Natural killer cell (primary cell): ENCODE results near the gene DIP2C. TPM values are rescaled to one million over a fixed set of nuclear protein-coding genes. Genes with fewer than 3 reads are reported as not detected.
"Not testable (repeated sequence)": the region's sequence is repeated elsewhere in the genome, so short reads cannot be mapped to it uniquely, and the experiment has no call there.

Experiments
- ATAC-seq, 3 donors: fragments of 150-1000 bp in 2 of 3; fragments of 200-7000 bp in 1 of 3; cut with Tn5 transposase; 1 replicate in 1 of 3; 2 replicates in 2 of 3; pipeline ENCODE4 v1.10.0; 2021; ENCODE audit warnings: mild to moderate bottlenecking in 2 of 3, moderate library complexity in 2 of 3
- DNase-seq, 2 donors: peaks; one replicate each; pipeline versions ENCODE4 v3.0.0 to v3.0.0-alpha.2; 2013 to 2021; ENCODE audit warnings: mixed read lengths in 1 of 2
- H3K27ac ChIP-seq: one replicate; pipeline ENCODE4 v1.5.1; 2013; ENCODE audit warnings: mild to moderate bottlenecking, low read length
- H3K27me3 ChIP-seq: one replicate; pipeline ENCODE4 v1.6.1; 2013; ENCODE audit warnings: low read length; ENCODE audit not compliant: control insufficient read depth, insufficient read depth
- H3K36me3 ChIP-seq: one replicate; pipeline ENCODE4 v1.6.1; 2013; ENCODE audit warnings: low read length; ENCODE audit not compliant: control insufficient read depth, insufficient read depth
- H3K4me1 ChIP-seq: one replicate; pipeline ENCODE4 v1.6.1; 2013; ENCODE audit warnings: low read length; ENCODE audit not compliant: control insufficient read depth, insufficient read depth
- H3K4me3 ChIP-seq: one replicate; pipeline ENCODE4 v1.5.1; 2013; ENCODE audit warnings: low read length
- H3K9me3 ChIP-seq: one replicate; pipeline ENCODE4 v1.6.1; 2013; ENCODE audit warnings: low read length; ENCODE audit not compliant: control insufficient read depth, insufficient read depth
- H3K27ac Mint-ChIP-seq, 2 donors: one replicate each; pipeline ENCODE4 v1.8.0; 2022; ENCODE audit warnings: mild to moderate bottlenecking in 2 of 2, mixed read lengths in 2 of 2, moderate library complexity in 1 of 2
- H3K27me3 Mint-ChIP-seq, 2 donors: one replicate each; pipeline ENCODE4 v1.8.0; 2022; ENCODE audit warnings: low read depth in 2 of 2, mixed read lengths in 2 of 2
- H3K36me3 Mint-ChIP-seq: one replicate; pipeline ENCODE4 v1.8.0; 2022; ENCODE audit warnings: mixed read lengths
- H3K4me1 Mint-ChIP-seq, 2 donors: one replicate each; pipeline ENCODE4 v1.8.0; 2022; ENCODE audit warnings: mixed read lengths in 2 of 2
- H3K4me3 Mint-ChIP-seq: one replicate; pipeline ENCODE4 v1.8.0; 2022; ENCODE audit warnings: mild to moderate bottlenecking, moderate library complexity, mixed read lengths
- H3K9me3 Mint-ChIP-seq, 2 donors: one replicate each; pipeline ENCODE4 v1.8.0; 2022; ENCODE audit warnings: mixed read lengths in 2 of 2
- CTCF ChIP-seq: fragments of 200-600 bp; IDR thresholded peaks from one replicate; pipeline ENCODE4 v1.8.0; 2022; ENCODE audit warnings: antibody characterized with exemption
- WGBS: methylation state at CpG from one replicate; pipeline ENCODE4 v1.1.7; 2013; ENCODE audit warnings: missing lambda C conversion rate; ENCODE audit not compliant: insufficient coverage; 5-methylcytosine and 5-hydroxymethylcytosine counted together
- intact Hi-C: fragments of 100-400 bp; cut with micrococcal nuclease; formaldehyde crosslinking; loops from one replicate; pipeline ENCODE4 v1.14.2; 2022
- total RNA-seq, 4 donors: library from RNA; stranded (reverse); fragments of 120-200 nt in 1 of 4; gene quantifications; one replicate each; pipeline versions ENCODE4 v1.2.3 to v1.2.4, GENCODE V29; 2013 to 2022

Gene DIP2C
- total RNA-seq, 3 donors from 2014 or later (not counting 1 experiment from before 2014, with no cell fraction given) = 1.5 to 5.8 (median 3.8) TPM

GRCh38 chr10:429696-430095, 259.8 kb downstream of the DIP2C start:
- no peak overlapping the region for H3K27ac Mint-ChIP-seq
- 100% methylated on average over 2 of the region's 2 CpGs for WGBS
- TF ChIP-seq CTCF = no peak
- Histone ChIP-seq H3K4me1 (no peaks in the 10 kb centered on the region), H3K27me3 (no peaks in the 10 kb centered on the region), H3K9me3 (no peaks in the 10 kb centered on the region), H3K27ac (no peak overlapping the region), H3K4me3 (no peak overlapping the region), H3K36me3 (no peaks in the 10 kb centered on the region)
- H3K27me3 Mint-ChIP-seq = peaks cover 10 to 31% of the 10 kb centered on the region in 2 donors
- H3K9me3 Mint-ChIP-seq = no peaks in the 10 kb centered on the region
- no peaks in the 10 kb centered on the region for H3K36me3 Mint-ChIP-seq
- DNase-seq = no peak
- H3K4me1 Mint-ChIP-seq = no peaks in the 10 kb centered on the region
- ATAC-seq = no peak
- intact Hi-C loops = no loop called here
- H3K4me3 Mint-ChIP-seq = no peak overlapping the region

- H3K36me3 ChIP-seq = no peaks in the 10 kb centered on the region
- H3K27ac ChIP-seq = no peak overlapping the region
- H3K9me3 ChIP-seq = no peaks in the 10 kb centered on the region
- no peak for TF ChIP-seq CTCF
- no peaks in the 10 kb centered on the region for H3K27me3 ChIP-seq
- H3K9me3 Mint-ChIP-seq = no peaks in the 10 kb centered on the region
- intact Hi-C loops = no loop called here
- DNase-seq (no peak), ATAC-seq (no peak)
- no peak overlapping the region for H3K4me3 Mint-ChIP-seq
- H3K4me3 ChIP-seq = no peak overlapping the region
- no peaks in the 10 kb centered on the region for H3K36me3 Mint-ChIP-seq
- WGBS = 88% methylated on average over 7 of the region's 9 CpGs
- peaks cover 6 to 22% of the 10 kb centered on the region in 2 donors for H3K27me3 Mint-ChIP-seq
- H3K27ac Mint-ChIP-seq = no peak overlapping the region
- H3K4me1 ChIP-seq = no peaks in the 10 kb centered on the region
- no peaks in the 10 kb centered on the region for H3K4me1 Mint-ChIP-seq
These were observed 261.5 kb downstream of the DIP2C start for GRCh38 chr10:427761-428519.

- H3K4me3 ChIP-seq, intact Hi-C loops, H3K4me1 Mint-ChIP-seq, H3K36me3 ChIP-seq, H3K9me3 Mint-ChIP-seq, H3K4me1 ChIP-seq, DNase-seq, ATAC-seq, H3K27ac ChIP-seq, H3K27ac Mint-ChIP-seq, H3K4me3 Mint-ChIP-seq, H3K36me3 Mint-ChIP-seq, H3K9me3 ChIP-seq, H3K27me3 ChIP-seq: not testable (repeated sequence)
- 97% methylated on average over 12 of the region's 12 CpGs for WGBS
- H3K27me3 Mint-ChIP-seq = peaks cover 6 to 22% of the 10 kb centered on the region in 2 donors
These were observed 264.1 kb downstream of the DIP2C start for GRCh38 chr10:425365-425764.

- H3K4me1 ChIP-seq, H3K9me3 Mint-ChIP-seq, H3K4me3 Mint-ChIP-seq, H3K4me3 ChIP-seq, DNase-seq, H3K36me3 Mint-ChIP-seq, H3K27ac Mint-ChIP-seq, H3K36me3 ChIP-seq, H3K4me1 Mint-ChIP-seq, H3K27me3 ChIP-seq, H3K9me3 ChIP-seq, H3K27ac ChIP-seq, intact Hi-C loops, ATAC-seq: not testable (repeated sequence)
- H3K27me3 Mint-ChIP-seq = peaks cover 6 to 22% of the 10 kb centered on the region in 2 donors
- WGBS = 96% methylated on average over 4 of the region's 11 CpGs
These were observed 264.7 kb downstream of the DIP2C start for GRCh38 chr10:424724-425123.
